Tongue (tissue), 2 donors: Measurements from ENCODE around the gene AFF3. TPM values are rescaled to one million over a fixed set of nuclear protein-coding genes. Genes with fewer than 3 reads are reported as not detected.

Experiments
- DNase-seq: peaks from one replicate; pipeline ENCODE4 v3.0.0-alpha.2; 2015
- total RNA-seq: library from RNA; depleted of rRNA; stranded (reverse); fragments of >200 nt; gene quantifications from one replicate; pipeline ENCODE4 v1.2.3, GENCODE V29; 2014

Gene AFF3
- total RNA-seq, 1 donor from 2014 or later: 18.0 TPM

GRCh38 chr2:100008956-100009355 lies 133.4 kb downstream of the AFF3 start:
- peak; percentile 58 for DNase-seq

GRCh38 chr2:100006516-100006915 lies 135.9 kb downstream of the AFF3 start:
- no peak for DNase-seq

- no peak for DNase-seq
These were observed 137.4 kb downstream of the AFF3 start for GRCh38 chr2:100004959-100005387.

GRCh38 chr2:100004348-100004884 lies 138.0 kb downstream of the AFF3 start:
- no peak for DNase-seq

GRCh38 chr2:100002059-100002458 lies 140.3 kb downstream of the AFF3 start:
- DNase-seq: no peak

GRCh38 chr2:100000915-100001707 lies 141.3 kb downstream of the AFF3 start:
- DNase-seq: no peak

- DNase-seq: peak; percentile 52
These were observed 143.6 kb downstream of the AFF3 start for GRCh38 chr2:99998651-99999320.

- DNase-seq: no peak
These were observed 152.5 kb downstream of the AFF3 start for GRCh38 chr2:99989905-99990304.

GRCh38 chr2:99988599-99988998 lies 153.8 kb downstream of the AFF3 start:
- peak; percentile 64 for DNase-seq

- no peak for DNase-seq
These were observed 155.2 kb downstream of the AFF3 start for GRCh38 chr2:99987160-99987559.

- peak; percentile 81 for DNase-seq
These were observed 157.4 kb downstream of the AFF3 start for GRCh38 chr2:99984799-99985515.

- DNase-seq: no peak
These were observed 159.6 kb downstream of the AFF3 start for GRCh38 chr2:99982744-99983143.

GRCh38 chr2:99981840-99982239 lies 160.6 kb downstream of the AFF3 start:
- DNase-seq: no peak

GRCh38 chr2:99980176-99980575 lies 162.2 kb downstream of the AFF3 start:
- DNase-seq: no peak

- no peak for DNase-seq
These were observed 164.4 kb downstream of the AFF3 start for GRCh38 chr2:99977966-99978365.

GRCh38 chr2:99975386-99975785 lies 167.0 kb downstream of the AFF3 start:
- DNase-seq: no peak

- DNase-seq: no peak
These were observed 167.6 kb downstream of the AFF3 start for GRCh38 chr2:99974682-99975375.

GRCh38 chr2:99974275-99974674 lies 168.1 kb downstream of the AFF3 start:
- no peak for DNase-seq

GRCh38 chr2:99971326-99971900 lies 171.0 kb downstream of the AFF3 start:
- DNase-seq: no peak

- no peak for DNase-seq
These were observed 172.0 kb downstream of the AFF3 start for GRCh38 chr2:99970292-99970868.

- no peak for DNase-seq
These were observed 181.0 kb downstream of the AFF3 start for GRCh38 chr2:99961196-99961913.
